SU-DHL-6 (cell line): Measurements from ENCODE around the gene FRY.

ENCODE experiments used
- H2AFZ ChIP-seq: fragments of 200-600 bp; sonication (generic); 2 replicates; pipeline ENCODE4 v1.6.1; 2014; ENCODE audit warnings: low read depth, mild to moderate bottlenecking, moderate library complexity, mixed read lengths, antibody characterized with exemption, low read length; ENCODE audit not compliant: severe bottlenecking
- H3F3A ChIP-seq: fragments of 200-600 bp; shearing (Covaris generic); 2 replicates; pipeline ENCODE4 v1.6.0; 2016; ENCODE audit warnings: antibody characterized with exemption, mild to moderate bottlenecking; ENCODE audit not compliant: insufficient read depth
- H3K27ac ChIP-seq: fragments of 200-600 bp; sonication (generic); 2 replicates; pipeline ENCODE4 v1.5.1; 2016; ENCODE audit warnings: low read depth, mild to moderate bottlenecking, low read length, moderate library complexity, mixed read lengths
- H3K27me3 ChIP-seq: fragments of 200-600 bp; sonication (generic), shearing (Covaris generic); 2 replicates; pipeline ENCODE4 v1.6.0; 2014; ENCODE audit warnings: mild to moderate bottlenecking, low read length
- H3K36me3 ChIP-seq: fragments of 200-600 bp; sonication (generic); 2 replicates; pipeline ENCODE4 v1.6.1; 2014; ENCODE audit warnings: mild to moderate bottlenecking, low read length, mixed read lengths
- H3K4me2 ChIP-seq: fragments of 300-600, 200-600 bp; shearing (Covaris generic), sonication (generic); 2 replicates; pipeline ENCODE4 v1.6.0; 2014; ENCODE audit warnings: low read length, low read depth, mild to moderate bottlenecking; ENCODE audit not compliant: poor library complexity, severe bottlenecking
- H3K4me3 ChIP-seq: fragments of 200-600 bp; sonication (generic); 2 replicates; pipeline ENCODE4 v1.5.1; 2014; ENCODE audit warnings: antibody characterized with exemption, low read length, mild to moderate bottlenecking, mixed read lengths; ENCODE audit not compliant: insufficient read depth, poor library complexity, severe bottlenecking
- H3K79me2 ChIP-seq: fragments of 200-600 bp; sonication (generic); 2 replicates; pipeline ENCODE4 v1.6.1; 2014; ENCODE audit warnings: mild to moderate bottlenecking, low read length, moderate library complexity; ENCODE audit not compliant: insufficient read depth
- H3K9ac ChIP-seq: fragments of 200-600 bp; sonication (generic); 2 replicates; pipeline ENCODE4 v1.7.0; 2014; ENCODE audit warnings: mild to moderate bottlenecking, low read length
- H3K9me2 ChIP-seq: fragments of 200-600 bp; sonication (generic); replicated peaks from 2 replicates; pipeline ENCODE4 v1.6.1; 2014; ENCODE audit warnings: low read length; ENCODE audit not compliant: insufficient read depth
- H3K9me3 ChIP-seq: fragments of 200-600 bp; sonication (generic); 2 replicates; pipeline ENCODE4 v1.6.1; 2014; ENCODE audit warnings: low read length, mixed read lengths; ENCODE audit not compliant: insufficient read depth
- H4K20me1 ChIP-seq: fragments of 200-600 bp; sonication (generic); 2 replicates; pipeline ENCODE4 v1.6.1; 2014; ENCODE audit warnings: low read depth, mild to moderate bottlenecking, antibody characterized with exemption, low read length, moderate library complexity, mixed read lengths
- EZH2phosphoT487 ChIP-seq: fragments of 200-600 bp; sonication (generic), shearing (Covaris generic); conservative IDR thresholded peaks from 2 replicates; pipeline ENCODE4 v1.6.1; 2018; ENCODE audit warnings: mild to moderate bottlenecking, antibody characterized with exemption, low read length, moderate library complexity, mixed read lengths
- TF ChIP-seq, protein P1 (sequence below): fragments of 200-600 bp; sonication (generic); IDR thresholded peaks from one replicate; pipeline ENCODE4 v1.5.1; 2017; ENCODE audit warnings: antibody characterized with exemption, mild to moderate bottlenecking, low read length, moderate library complexity; ENCODE audit not compliant: insufficient read depth, poor library complexity, severe bottlenecking

The FRY gene

DNA sequence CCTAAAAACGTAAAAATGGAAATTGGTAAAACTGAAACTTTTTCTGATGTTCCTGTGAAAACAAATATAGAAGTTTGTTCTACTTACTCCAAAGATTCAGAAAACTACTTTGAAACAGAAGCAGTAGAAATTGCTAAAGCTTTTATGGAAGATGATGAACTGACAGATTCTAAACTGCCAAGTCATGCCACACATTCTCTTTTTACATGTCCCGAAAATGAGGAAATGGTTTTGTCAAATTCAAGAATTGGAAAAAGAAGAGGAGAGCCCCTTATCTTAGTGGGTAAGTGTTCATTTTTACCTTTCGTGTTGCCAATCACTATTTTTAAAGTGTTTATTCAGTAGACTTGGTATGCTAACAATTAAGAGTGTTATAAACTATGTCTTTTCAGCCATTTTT lies 309.3 kb downstream of the FRY start:
- Histone ChIP-seq H4K20me1 (no peaks in the 10 kb centered on the region), H3K4me3 (no peak overlapping the region), H3K4me2 (no peak overlapping the region), H2AFZ (no peak overlapping the region), H3K9me3 (no peaks in the 10 kb centered on the region), H3K9ac (no peak overlapping the region), H3K79me2 (peaks cover 4% of the 10 kb centered on the region; the same call in 1 of the 2 replicates), H3K27ac (no peak overlapping the region), H3K36me3 (peaks cover 31% of the 10 kb centered on the region), H3F3A (no peaks in the 10 kb centered on the region; the same call in 1 of the 2 replicates), H3K9me2 (no peaks in the 10 kb centered on the region), H3K27me3 (no peaks in the 10 kb centered on the region)
- TF ChIP-seq EZH2phosphoT487: no peak
- TF ChIP-seq, protein P1, sequence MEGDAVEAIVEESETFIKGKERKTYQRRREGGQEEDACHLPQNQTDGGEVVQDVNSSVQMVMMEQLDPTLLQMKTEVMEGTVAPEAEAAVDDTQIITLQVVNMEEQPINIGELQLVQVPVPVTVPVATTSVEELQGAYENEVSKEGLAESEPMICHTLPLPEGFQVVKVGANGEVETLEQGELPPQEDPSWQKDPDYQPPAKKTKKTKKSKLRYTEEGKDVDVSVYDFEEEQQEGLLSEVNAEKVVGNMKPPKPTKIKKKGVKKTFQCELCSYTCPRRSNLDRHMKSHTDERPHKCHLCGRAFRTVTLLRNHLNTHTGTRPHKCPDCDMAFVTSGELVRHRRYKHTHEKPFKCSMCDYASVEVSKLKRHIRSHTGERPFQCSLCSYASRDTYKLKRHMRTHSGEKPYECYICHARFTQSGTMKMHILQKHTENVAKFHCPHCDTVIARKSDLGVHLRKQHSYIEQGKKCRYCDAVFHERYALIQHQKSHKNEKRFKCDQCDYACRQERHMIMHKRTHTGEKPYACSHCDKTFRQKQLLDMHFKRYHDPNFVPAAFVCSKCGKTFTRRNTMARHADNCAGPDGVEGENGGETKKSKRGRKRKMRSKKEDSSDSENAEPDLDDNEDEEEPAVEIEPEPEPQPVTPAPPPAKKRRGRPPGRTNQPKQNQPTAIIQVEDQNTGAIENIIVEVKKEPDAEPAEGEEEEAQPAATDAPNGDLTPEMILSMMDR: no peak

DNA sequence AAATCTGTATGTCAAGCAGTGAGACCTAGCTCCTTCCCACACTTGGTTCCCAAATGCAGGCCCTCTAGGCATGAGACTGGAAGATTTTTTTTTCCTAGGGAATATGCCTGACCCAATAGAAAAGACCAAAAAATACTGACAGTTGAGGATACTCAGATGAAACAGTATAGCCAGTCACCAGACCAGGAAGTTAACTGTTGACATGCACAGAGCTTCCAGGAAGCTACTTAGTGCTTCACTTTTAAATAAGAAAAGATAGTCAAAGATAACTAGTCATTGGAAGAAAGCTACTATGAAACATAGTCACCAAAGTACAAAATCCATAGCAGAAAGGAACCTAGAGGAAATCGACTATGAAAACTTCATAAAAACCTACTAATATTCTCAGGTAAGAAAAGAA lies 316.1 kb downstream of the FRY start:
- Histone ChIP-seq H3K79me2 (peaks cover 4% of the 10 kb centered on the region; the same call in 1 of the 2 replicates), H3K9ac (no peak overlapping the region), H4K20me1 (no peaks in the 10 kb centered on the region), H2AFZ (no peak overlapping the region), H3K27ac (no peak overlapping the region), H3K9me3 (no peaks in the 10 kb centered on the region), H3K9me2 (no peaks in the 10 kb centered on the region), H3K4me3 (no peak overlapping the region), H3F3A (peaks cover 3% of the 10 kb centered on the region; the same call in 1 of the 2 replicates), H3K36me3 (peaks cover 40% of the 10 kb centered on the region), H3K27me3 (no peaks in the 10 kb centered on the region), H3K4me2 (no peak overlapping the region)
- TF ChIP-seq, protein P1: no peak
- TF ChIP-seq EZH2phosphoT487: no peak
